Subcutaneous abdominal adipose tissue (tissue), 5 donors: ENCODE measurements around the gene PADI4.

ENCODE experiments used
- H3K27ac ChIP-seq: one replicate; pipeline ENCODE4 v1.7.0; 2013; ENCODE audit warnings: low read depth, mild to moderate bottlenecking, inconsistent platforms, low read length, moderate library complexity
- H3K27me3 ChIP-seq, 5 donors: one replicate each; pipeline ENCODE4 v1.7.0; 2013; ENCODE audit warnings: low read length in 5 of 5, inconsistent platforms in 1 of 5; ENCODE audit not compliant: control insufficient read depth in 5 of 5, insufficient read depth in 4 of 5
- H3K36me3 ChIP-seq, 5 donors: one replicate each; pipeline ENCODE4 v1.7.0; 2013; ENCODE audit warnings: low read length in 5 of 5; ENCODE audit not compliant: control insufficient read depth in 5 of 5, insufficient read depth in 5 of 5
- H3K4me1 ChIP-seq, 5 donors: one replicate each; pipeline ENCODE4 v1.7.0; 2013; ENCODE audit warnings: low read length in 5 of 5, mild to moderate bottlenecking in 3 of 5, moderate library complexity in 1 of 5; ENCODE audit not compliant: control insufficient read depth in 5 of 5, insufficient read depth in 5 of 5
- H3K4me3 ChIP-seq, 5 donors: one replicate each; pipeline ENCODE4 v1.7.0; 2013; ENCODE audit warnings: low read length in 5 of 5, low read depth in 1 of 5
- H3K9ac ChIP-seq, 5 donors: one replicate each; pipeline ENCODE4 v1.7.0; 2013; ENCODE audit warnings: low read length in 5 of 5, mild to moderate bottlenecking in 4 of 5, moderate library complexity in 3 of 5
- H3K9me3 ChIP-seq, 5 donors: one replicate each; pipeline ENCODE4 v1.7.0; 2013; ENCODE audit warnings: low read length in 5 of 5; ENCODE audit not compliant: control insufficient read depth in 5 of 5
- donor health status: healthy.
- donor health status: healthy.
- donor health status: healthy.
- donor health status: healthy.
- donor health status: healthy.

PADI4 gene

GRCh38 chr1:17308593-17308992 lies 596 bp downstream of the PADI4 start:
- H3K9me3 ChIP-seq = peaks cover 0 to under 1% (median 0%) of the 10 kb centered on the region in 5 donors
- no peak overlapping the region for H3K9ac ChIP-seq
- H3K27ac ChIP-seq = no peak overlapping the region
- H3K36me3 ChIP-seq = no peaks in the 10 kb centered on the region
- peaks cover 8 to 25% (median 13%) of the 10 kb centered on the region in 5 donors for H3K27me3 ChIP-seq
- H3K4me1 ChIP-seq = peaks cover 2 to 15% (median 13%) of the 10 kb centered on the region in 5 donors
- no peak overlapping the region for H3K4me3 ChIP-seq

- no peaks in the 10 kb centered on the region for H3K9me3 ChIP-seq
- no peak overlapping the region for H3K27ac ChIP-seq
- no peak overlapping the region for H3K4me3 ChIP-seq
- peaks cover 8 to 34% (median 16%) of the 10 kb centered on the region in 5 donors for H3K27me3 ChIP-seq
- peaks cover 0 to 6% (median 4%) of the 10 kb centered on the region in 5 donors for H3K4me1 ChIP-seq
- no peak overlapping the region for H3K9ac ChIP-seq
- H3K36me3 ChIP-seq = no peaks in the 10 kb centered on the region
Measured at GRCh38 chr1:17309426-17310067, 1.6 kb downstream of the PADI4 start.

GRCh38 chr1:17310068-17310640 lies 2.2 kb downstream of the PADI4 start:
- peaks cover 0 to under 1% (median 0%) of the 10 kb centered on the region in 5 donors for H3K4me1 ChIP-seq
- H3K27ac ChIP-seq = no peak overlapping the region
- H3K9ac ChIP-seq = no peak overlapping the region
- no peak overlapping the region for H3K4me3 ChIP-seq
- peaks cover 8 to 37% (median 18%) of the 10 kb centered on the region in 5 donors for H3K27me3 ChIP-seq
- no peaks in the 10 kb centered on the region for H3K36me3 ChIP-seq
- no peaks in the 10 kb centered on the region for H3K9me3 ChIP-seq

- no peaks in the 10 kb centered on the region for H3K36me3 ChIP-seq
- H3K4me3 ChIP-seq = no peak overlapping the region
- no peaks in the 10 kb centered on the region for H3K9me3 ChIP-seq
- no peak overlapping the region for H3K27ac ChIP-seq
- H3K27me3 ChIP-seq = peaks cover 9 to 24% (median 13%) of the 10 kb centered on the region in 5 donors
- no peak overlapping the region for H3K9ac ChIP-seq
- no peaks in the 10 kb centered on the region for H3K4me1 ChIP-seq
Measured at GRCh38 chr1:17313530-17314309, 5.7 kb downstream of the PADI4 start.

GRCh38 chr1:17314491-17314971 lies 6.5 kb downstream of the PADI4 start:
- no peak overlapping the region for H3K9ac ChIP-seq
- no peak overlapping the region for H3K27ac ChIP-seq
- H3K36me3 ChIP-seq = no peaks in the 10 kb centered on the region
- H3K4me1 ChIP-seq = no peaks in the 10 kb centered on the region
- H3K9me3 ChIP-seq = peaks cover 0 to 1% (median 0%) of the 10 kb centered on the region in 5 donors
- peaks cover 9 to 21% (median 13%) of the 10 kb centered on the region in 5 donors for H3K27me3 ChIP-seq
- no peak overlapping the region for H3K4me3 ChIP-seq

- H3K9ac ChIP-seq = no peak overlapping the region
- peaks cover 0 to 9% (median 6%) of the 10 kb centered on the region in 5 donors for H3K9me3 ChIP-seq
- no peak overlapping the region for H3K27ac ChIP-seq
- no peaks in the 10 kb centered on the region for H3K4me1 ChIP-seq
- H3K4me3 ChIP-seq = no peak overlapping the region
- H3K36me3 ChIP-seq = no peaks in the 10 kb centered on the region
- H3K27me3 ChIP-seq = peaks cover 2 to 17% (median 7%) of the 10 kb centered on the region in 5 donors
Measured at GRCh38 chr1:17315542-17316130, 7.6 kb downstream of the PADI4 start.

GRCh38 chr1:17316704-17317103 lies 8.7 kb downstream of the PADI4 start:
- Histone ChIP-seq H3K9me3 (peaks cover 0 to 9% (median 6%) of the 10 kb centered on the region in 5 donors), H3K4me3 (no peak overlapping the region), H3K27me3 (peaks cover 2 to 17% (median 7%) of the 10 kb centered on the region in 5 donors), H3K36me3 (no peaks in the 10 kb centered on the region), H3K9ac (no peak overlapping the region), H3K4me1 (no peaks in the 10 kb centered on the region), H3K27ac (no peak overlapping the region)

GRCh38 chr1:17318262-17318661 lies 10.3 kb downstream of the PADI4 start:
- Histone ChIP-seq H3K4me1 (no peaks in the 10 kb centered on the region), H3K4me3 (no peak overlapping the region), H3K27me3 (peaks cover 2 to 17% (median 7%) of the 10 kb centered on the region in 5 donors), H3K27ac (no peak overlapping the region), H3K9ac (no peak overlapping the region), H3K36me3 (no peaks in the 10 kb centered on the region), H3K9me3 (peaks cover 0 to 14% (median 9%) of the 10 kb centered on the region in 5 donors)

GRCh38 chr1:17319561-17320350 lies 11.8 kb downstream of the PADI4 start:
- Histone ChIP-seq H3K36me3 (no peaks in the 10 kb centered on the region), H3K9me3 (peaks cover 0 to 14% (median 9%) of the 10 kb centered on the region in 5 donors), H3K4me3 (no peak overlapping the region), H3K27ac (no peak overlapping the region), H3K4me1 (no peaks in the 10 kb centered on the region), H3K27me3 (peaks cover 0 to 5% (median 3%) of the 10 kb centered on the region in 5 donors), H3K9ac (no peak overlapping the region)
